ENCODE measurements around the gene TEAD4.
"Not testable (repeated sequence)": the region's sequence is repeated elsewhere in the genome, so short reads cannot be mapped to it uniquely, and the experiment has no call there.

TEAD4 gene

GRCh38 chr12:3048540-3048939 lies 89.3 kb downstream of the TEAD4 start:
- DNase-seq (ENCODE audit: low read depth), result no peak

DNA sequence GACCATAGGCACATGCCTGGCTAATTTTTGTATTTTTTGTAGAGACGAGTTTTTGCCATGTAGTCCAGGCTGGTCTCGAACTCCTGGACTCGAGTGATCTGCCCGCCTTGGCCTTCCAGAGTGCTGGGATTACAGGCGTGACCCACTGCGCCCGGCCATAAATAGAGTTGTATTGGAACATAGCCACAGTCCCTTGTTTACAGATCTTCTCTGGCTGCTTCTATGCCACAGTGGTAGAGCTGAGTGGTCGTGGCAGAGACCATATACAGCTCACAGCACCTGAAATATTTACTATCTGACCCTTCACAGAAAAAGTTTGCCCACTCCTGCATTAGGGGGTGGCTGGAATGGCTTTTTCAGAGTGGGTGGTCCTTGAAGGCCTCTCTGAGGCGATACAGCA lies 90.0 kb downstream of the TEAD4 start:
- no peak for DNase-seq (ENCODE audit: low read depth)

GRCh38 chr12:3049611-3050249 lies 90.5 kb downstream of the TEAD4 start:
- DNase-seq (ENCODE audit: low read depth), result no peak

DNA sequence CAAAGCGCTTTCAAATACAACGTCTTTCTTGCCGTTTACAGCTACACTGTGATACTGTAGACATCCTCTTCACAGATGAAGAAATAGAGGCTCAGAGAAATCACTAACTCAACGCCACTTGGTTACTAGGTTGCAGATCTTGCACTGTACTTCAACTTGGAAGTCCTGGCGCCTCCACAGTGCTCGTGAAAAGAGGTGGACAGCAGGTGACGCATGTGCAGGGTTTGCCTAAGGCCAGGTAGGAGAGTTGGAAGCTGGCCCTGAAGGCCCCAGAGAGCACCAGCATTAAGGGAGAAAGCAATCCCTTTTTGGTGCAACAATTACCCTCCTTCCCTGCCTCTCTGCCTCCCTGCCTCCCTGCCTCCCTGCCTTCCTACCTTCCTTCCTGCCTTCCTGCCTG lies 95.2 kb downstream of the TEAD4 start:
- no peak for DNase-seq (ENCODE audit: low read depth)

DNA sequence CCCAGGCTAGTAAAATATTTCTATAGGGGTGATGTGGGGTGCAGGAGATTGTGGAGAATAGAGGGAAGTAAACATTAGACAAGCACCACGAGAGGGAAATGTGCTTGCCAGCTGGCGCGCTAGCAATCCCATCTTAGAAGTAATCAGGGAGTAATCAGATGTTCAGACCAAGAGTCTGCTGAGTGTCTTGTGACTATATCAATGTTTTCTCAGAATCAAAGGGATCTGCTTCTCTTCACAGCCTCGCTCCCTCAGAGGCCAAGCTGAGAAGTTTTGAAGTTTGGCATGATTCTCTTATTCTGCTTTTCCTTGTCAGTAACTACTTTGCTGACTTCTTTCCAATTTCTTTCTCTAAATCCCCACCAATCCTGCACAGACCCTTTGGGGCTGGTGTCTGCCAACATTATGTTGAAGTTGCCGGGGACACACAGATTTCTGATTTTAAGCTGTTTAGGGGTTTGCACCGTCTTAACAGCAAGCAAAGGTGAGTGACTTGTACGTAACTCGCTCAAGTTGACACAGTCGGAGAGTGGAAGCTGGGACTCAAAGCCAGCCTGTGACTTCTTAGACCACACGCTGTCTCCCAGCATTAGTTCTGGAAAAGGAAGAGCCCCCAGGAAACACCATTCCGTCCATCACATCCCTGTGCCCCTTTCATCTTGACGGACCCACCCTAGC lies 96.0 kb downstream of the TEAD4 start:
- no peak for DNase-seq (ENCODE audit: low read depth)

DNA sequence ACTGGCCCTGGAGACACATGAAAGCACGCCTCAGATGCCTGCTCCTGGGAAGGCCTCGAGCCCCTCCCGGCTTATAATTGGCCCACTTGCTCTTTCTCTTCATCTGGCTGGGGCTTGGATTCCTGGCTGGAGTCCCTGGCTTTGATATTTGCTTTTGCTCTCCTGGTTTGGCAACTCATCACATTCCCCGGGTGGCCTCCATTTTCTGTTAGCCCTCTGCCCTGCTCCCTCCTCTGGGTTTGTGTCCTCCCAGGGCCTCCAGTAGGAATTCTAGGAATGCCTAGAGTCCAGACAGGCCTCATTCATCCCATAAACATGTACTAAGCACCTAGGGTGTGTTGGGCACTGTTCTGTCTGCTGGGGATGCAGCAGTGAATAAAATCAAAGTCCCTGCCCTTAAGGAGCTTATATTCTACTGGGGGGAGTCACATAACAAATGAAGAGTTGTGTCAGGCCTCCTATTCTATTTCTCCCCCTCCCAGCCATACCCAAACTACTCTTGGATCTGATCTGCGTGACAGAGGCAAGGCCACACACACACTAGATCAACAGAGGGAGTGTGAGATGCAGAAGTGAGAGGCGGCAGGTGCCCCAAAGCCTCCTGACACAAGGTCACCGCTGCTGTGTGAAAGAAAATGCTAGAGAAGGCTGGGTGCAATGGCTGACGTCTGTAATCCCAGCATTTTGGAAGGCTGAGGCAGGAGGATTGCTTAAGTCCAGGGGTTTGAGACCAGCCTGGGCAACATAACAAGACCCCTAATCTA lies 96.7 kb downstream of the TEAD4 start:
- DNase-seq (ENCODE audit: low read depth), result no peak

GRCh38 chr12:3061059-3061458 lies 101.9 kb downstream of the TEAD4 start:
- DNase-seq (ENCODE audit: low read depth), result no peak

DNA sequence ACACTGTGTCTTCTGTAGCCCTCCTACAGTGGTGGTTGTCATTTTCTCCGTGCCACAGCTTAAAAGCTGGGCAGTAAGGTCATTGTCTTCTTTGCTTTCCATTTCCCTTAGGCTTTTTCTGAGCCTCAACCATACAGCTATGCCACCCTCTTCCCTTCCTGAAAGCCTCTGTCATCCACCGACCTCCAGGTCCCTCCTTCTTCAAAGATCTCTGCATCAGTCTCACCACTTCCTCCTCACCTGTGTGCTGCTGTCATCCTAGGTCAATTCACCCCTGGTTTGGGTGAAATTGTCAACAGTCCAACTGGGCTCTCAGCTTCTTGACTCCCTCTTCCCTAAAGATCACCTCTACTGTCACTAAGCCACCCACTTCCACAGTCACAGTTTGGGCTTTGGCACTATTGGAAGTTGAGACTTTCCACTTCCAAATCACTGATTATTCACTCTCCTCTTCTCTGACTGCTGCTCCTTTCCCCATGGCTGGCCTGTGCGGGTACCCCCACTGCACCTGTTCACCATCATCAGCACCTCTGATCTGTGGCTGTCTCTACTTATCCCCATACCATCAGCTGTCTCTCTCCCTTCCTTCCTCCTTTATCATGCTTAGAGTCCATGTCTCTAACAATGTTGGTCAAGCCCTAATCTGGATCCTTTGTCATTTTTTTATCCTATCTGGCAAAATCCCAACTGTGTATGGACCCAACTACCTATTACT lies 102.5 kb downstream of the TEAD4 start:
- DNase-seq (ENCODE audit: low read depth), result no peak

DNA sequence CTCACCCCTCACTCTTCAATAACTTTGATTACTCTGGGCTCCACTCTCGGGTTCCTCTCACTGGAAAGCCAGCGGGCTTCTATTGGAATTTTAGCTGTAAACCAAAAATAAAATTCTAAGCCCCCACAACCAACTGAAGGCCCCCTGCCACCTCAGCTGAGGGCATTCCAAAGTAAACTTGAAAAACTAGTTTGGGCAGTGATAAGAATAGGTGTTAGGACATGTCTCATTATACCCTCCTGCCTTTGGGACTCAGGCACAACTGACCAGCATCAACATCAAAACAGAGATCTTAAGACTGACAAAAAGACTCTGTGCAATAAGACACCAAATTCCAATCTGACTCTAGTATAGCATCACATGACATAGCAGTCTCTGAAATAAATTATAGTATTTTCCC lies 106.1 kb downstream of the TEAD4 start:
- no peak for DNase-seq (ENCODE audit: low read depth)

DNA sequence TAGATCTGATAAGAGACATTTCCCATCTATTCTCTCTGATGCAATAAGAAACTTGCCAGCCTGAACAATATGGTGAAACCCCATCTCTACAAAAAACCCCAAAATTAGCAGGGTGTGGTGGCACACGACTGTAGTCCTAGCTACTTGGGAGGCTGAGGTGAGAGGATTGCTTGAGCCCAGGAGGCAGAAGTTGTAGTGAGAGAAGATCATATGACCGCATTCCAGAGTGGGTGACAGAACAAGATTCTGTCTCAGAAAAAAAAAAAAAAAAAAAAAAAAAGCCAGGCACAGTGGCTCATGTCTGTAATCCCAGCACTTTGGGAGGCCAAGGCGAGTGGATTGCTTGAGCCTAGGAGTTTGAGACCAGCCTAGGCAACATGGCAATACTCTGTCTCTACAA lies 106.6 kb downstream of the TEAD4 start:
- DNase-seq (ENCODE audit: low read depth), result not testable (repeated sequence)

- DNase-seq (ENCODE audit: low read depth), result no peak
Measured at GRCh38 chr12:3069714-3070113, 110.5 kb downstream of the TEAD4 start.

DNA sequence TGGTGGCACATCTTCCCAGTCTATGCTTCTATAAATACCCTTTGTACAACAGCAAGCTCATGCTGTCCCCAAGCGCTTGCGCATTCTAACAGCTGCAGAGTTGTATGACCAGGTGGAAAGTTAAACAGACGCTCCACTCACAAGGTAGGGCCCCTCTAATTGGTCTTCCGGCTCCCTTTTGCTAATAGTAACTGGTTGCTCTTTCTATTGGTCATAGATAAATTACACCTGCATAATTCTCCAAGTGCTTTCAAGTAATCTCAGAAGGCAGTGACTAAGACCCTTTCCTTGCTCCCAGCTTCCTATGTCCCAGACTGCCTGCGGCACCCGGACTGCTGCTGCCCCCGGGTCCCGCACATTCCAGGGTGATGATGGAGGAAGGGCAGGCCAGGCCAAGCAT lies 111.9 kb downstream of the TEAD4 start:
- no peak for DNase-seq (ENCODE audit: low read depth)

DNA sequence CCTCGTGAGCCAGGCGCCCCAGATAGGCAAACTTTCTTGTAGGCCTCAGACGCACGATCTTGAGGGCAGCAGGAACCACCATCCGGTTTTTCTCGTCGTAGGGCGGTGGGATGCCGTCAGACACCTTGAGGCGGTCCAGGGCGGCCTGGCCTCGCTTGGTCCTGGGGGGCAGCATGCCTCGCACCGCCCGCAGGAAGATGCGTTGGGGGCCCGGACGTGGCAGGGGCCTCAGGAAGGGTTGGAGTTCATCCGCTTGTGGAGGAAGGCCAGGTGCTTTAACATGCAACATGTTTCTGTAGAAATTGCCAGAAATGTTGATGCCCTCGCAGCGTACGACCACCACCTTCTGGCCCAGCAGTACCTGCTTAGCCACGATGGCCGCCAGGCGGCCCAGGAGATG lies 112.5 kb downstream of the TEAD4 start:
- no peak for DNase-seq (ENCODE audit: low read depth)

DNA sequence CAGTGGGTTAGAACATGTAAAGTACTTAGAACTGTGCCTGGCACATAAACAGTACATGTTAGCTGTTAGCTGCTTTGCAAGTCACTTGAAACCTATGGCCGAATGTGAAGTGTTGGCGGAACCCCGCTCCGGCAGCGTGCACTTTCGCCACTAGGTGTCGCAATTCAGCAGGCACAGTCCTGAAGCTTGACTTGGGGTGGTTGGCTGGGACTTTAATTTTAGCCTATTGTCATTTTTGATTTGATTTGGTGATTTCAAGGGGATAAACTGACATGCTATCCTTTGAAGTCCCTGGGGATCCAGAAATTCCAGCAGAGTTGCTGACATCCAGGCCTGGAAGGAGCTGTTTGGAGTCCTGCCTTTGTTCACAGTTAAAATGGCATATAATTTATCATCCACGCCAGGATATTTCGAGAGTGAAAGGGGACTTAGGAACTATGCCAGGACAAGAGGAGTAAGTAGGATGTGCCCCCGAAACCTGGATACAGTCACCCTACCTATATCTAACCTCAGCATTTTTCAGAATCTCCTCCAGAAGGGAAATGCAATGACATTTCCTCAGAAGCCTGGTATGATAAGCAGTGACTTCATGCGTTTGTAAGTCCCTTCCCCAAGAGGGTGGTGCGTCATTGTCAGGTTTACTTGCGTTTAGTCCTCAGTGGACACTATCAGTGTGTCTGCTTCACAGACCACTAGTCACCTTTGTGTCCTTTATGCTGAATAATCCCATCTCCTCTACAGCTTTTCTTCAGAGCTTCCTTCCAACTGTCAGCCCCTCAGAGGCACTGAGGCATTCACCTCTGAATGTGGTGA lies 114.4 kb downstream of the TEAD4 start:
- DNase-seq (ENCODE audit: low read depth), result peak; percentile 73

GRCh38 chr12:3075315-3075714 lies 116.1 kb downstream of the TEAD4 start:
- no peak for DNase-seq (ENCODE audit: low read depth)

- peak; percentile 49 for DNase-seq (ENCODE audit: low read depth)
Measured at GRCh38 chr12:3076730-3077571, 117.8 kb downstream of the TEAD4 start, which contains the start of gene TSPAN9. Gene TSPAN9, plus strand, starts transcription at chr12:3077379. Its CDS starts 123,815 bp downstream, at chr12:3201194.

DNA sequence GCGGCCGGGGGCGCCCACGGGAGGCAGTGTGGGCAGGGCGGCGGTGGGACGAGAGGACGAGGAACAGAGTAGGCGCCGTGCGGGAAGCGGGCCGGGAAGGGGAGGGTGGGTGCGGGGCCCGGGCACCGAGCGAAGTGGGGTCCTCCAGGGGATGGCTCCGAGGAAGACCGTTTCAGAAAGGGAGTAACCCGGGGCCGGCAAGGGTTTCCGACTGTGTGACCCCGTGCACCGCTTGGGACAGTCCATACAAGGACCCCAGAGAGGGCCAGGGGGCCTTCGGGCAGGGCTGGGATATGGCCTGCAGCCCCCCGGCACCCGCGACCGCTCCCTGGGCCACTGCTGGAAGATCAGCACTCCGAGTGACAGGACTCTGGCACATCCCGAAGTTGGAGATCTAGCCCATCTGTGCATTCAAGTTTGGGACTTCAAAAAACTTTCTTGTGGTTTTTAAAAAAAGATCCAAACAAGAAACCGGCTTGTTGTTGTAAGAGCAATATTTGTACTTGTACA lies 118.4 kb downstream of the TEAD4 start:
- DNase-seq (ENCODE audit: low read depth), result no peak

DNA sequence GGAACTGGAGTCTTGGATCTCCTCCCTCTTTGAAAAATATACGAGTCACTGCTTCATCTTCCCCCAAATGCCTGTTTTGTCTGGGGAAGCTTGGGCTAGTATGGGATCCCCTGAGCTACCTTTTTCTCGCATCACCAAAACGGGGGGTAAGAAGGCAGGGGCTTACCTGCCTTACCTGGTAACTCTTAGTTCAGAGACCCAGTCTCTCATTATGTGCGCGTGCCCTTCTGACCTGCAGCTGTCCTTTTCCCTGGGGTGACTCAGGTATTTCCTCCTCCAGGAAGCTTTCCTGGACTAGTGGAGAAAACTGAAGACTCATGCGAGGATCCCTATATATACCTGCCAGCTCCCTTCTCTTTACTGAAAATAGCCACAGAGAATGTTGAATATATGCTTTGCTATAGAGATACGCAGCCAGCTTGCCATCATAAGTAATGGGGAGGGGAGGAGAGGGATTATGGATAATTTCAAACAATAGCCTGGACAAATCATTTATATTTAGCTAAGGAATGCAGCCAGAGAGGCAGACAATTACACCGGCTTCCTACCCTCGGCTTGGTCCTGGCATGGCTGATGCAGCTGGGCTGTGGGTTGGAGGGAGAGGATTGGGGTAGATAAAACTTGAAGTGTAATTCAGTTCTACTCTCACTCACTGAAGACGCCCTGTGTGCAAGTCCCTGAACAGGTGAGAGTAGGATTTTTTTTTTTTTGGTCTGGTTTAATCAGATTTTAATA lies 119.1 kb downstream of the TEAD4 start:
- DNase-seq (ENCODE audit: low read depth), result no peak

GRCh38 chr12:3081091-3081490 lies 121.9 kb downstream of the TEAD4 start:
- no peak for DNase-seq (ENCODE audit: low read depth)

GRCh38 chr12:3081886-3082285 lies 122.7 kb downstream of the TEAD4 start:
- DNase-seq (ENCODE audit: low read depth), result no peak

Measured in activated gamma-delta T cell treated with anti-CD3 and anti-CD28 coated beads, Interleukin-2, amount 50 U/mL, for 16 hours (primary cell).